Neural progenitor cell (in vitro differentiated cells): Measurements from ENCODE around the gene CNPY4. TPM values are rescaled to one million over a fixed set of nuclear protein-coding genes. Genes with fewer than 3 reads are reported as not detected.

Source experiments
- DNase-seq: peaks from one replicate; pipeline ENCODE4 v3.0.0-alpha.2; 2016; ENCODE audit warnings: low spot score
- H2AFZ ChIP-seq: fragments of 200-600 bp; sonication (generic); replicated peaks from 2 replicates; pipeline ENCODE4 v1.6.1; 2016; ENCODE audit warnings: antibody characterized with exemption
- H3F3A ChIP-seq: fragments of 200-600 bp; sonication (generic); 2 replicates; pipeline ENCODE4 v1.6.1; 2016; ENCODE audit warnings: antibody characterized with exemption, low read depth
- H3K27ac ChIP-seq: fragments of 200-600 bp; sonication (generic); 2 replicates; pipeline ENCODE4 v1.5.1; 2016; ENCODE audit warnings: mild to moderate bottlenecking
- H3K27me3 ChIP-seq: fragments of 200-600 bp; sonication (generic); 2 replicates; pipeline ENCODE4 v1.6.1; 2016; ENCODE audit warnings: mild to moderate bottlenecking, moderate library complexity
- H3K36me3 ChIP-seq: fragments of 200-600 bp; sonication (generic); 2 replicates; pipeline ENCODE4 v1.5.1; 2016
- H3K4me1 ChIP-seq: fragments of 200-600 bp; sonication (generic); 2 replicates; pipeline ENCODE4 v1.6.1; 2016; ENCODE audit warnings: mixed run types
- H3K4me2 ChIP-seq: fragments of 200-600 bp; sonication (generic); 2 replicates; pipeline ENCODE4 v1.6.1; 2016
- H3K4me3 ChIP-seq: fragments of 200-600 bp; sonication (generic); 2 replicates; pipeline ENCODE4 v1.5.1; 2016
- H3K79me2 ChIP-seq: fragments of 200-600 bp; sonication (generic); 2 replicates; pipeline ENCODE4 v1.6.1; 2016; ENCODE audit warnings: low read depth
- H3K9ac ChIP-seq: fragments of 200-600 bp; sonication (generic); 2 replicates; pipeline ENCODE4 v1.6.1; 2016
- H3K9me3 ChIP-seq: fragments of 200-600 bp; sonication (generic); 2 replicates; pipeline ENCODE4 v1.5.1; 2016; ENCODE audit warnings: low read depth
- H4K20me1 ChIP-seq: fragments of 200-600 bp; sonication (generic); 2 replicates; pipeline ENCODE4 v1.6.1; 2016; ENCODE audit warnings: low read depth
- H3K27ac Mint-ChIP-seq: 3 replicates; pipeline ENCODE4 v1.8.0; 2021; ENCODE audit warnings: mixed read lengths
- H3K27me3 Mint-ChIP-seq: 2 replicates; pipeline ENCODE4 v1.8.0; 2022; ENCODE audit warnings: low read depth, mild to moderate bottlenecking, inconsistent platforms, moderate library complexity, mixed read lengths; ENCODE audit not compliant: insufficient read depth
- H3K36me3 Mint-ChIP-seq: 3 replicates; pipeline ENCODE4 v1.8.0; 2021; ENCODE audit warnings: mixed read lengths
- H3K4me1 Mint-ChIP-seq: 3 replicates; pipeline ENCODE4 v1.8.0; 2021; ENCODE audit warnings: mixed read lengths
- H3K4me3 Mint-ChIP-seq: 3 replicates; pipeline ENCODE4 v1.8.0; 2021; ENCODE audit warnings: mild to moderate bottlenecking, moderate library complexity, mixed read lengths
- H3K9me3 Mint-ChIP-seq: 3 replicates; pipeline ENCODE4 v1.8.0; 2020; ENCODE audit warnings: mixed read lengths
- CTCF ChIP-seq: fragments of 200-600 bp; sonication (generic); IDR thresholded peaks from 2 replicates; pipeline ENCODE4 v1.5.1; 2017; ENCODE audit warnings: antibody characterized with exemption, mild to moderate bottlenecking
- EZH2 ChIP-seq: fragments of 200-600 bp; sonication (generic); IDR thresholded peaks from 2 replicates; pipeline ENCODE4 v1.6.1; 2017; ENCODE audit warnings: antibody characterized with exemption, mild to moderate bottlenecking, moderate library complexity
- EZH2phosphoT487 ChIP-seq: fragments of 200-600 bp; sonication (generic); IDR thresholded peaks from 2 replicates; pipeline ENCODE4 v1.6.1; 2017; ENCODE audit warnings: antibody characterized with exemption
- total RNA-seq: library from RNA; depleted of rRNA; stranded (reverse); fragments of >200 nt; gene quantifications from 2 replicates; pipeline ENCODE4 v1.2.3, GENCODE V29; 2015; ENCODE audit warnings: low replicate concordance

Gene CNPY4
- total RNA-seq, 1 donor from 2014 or later: 25.8 TPM

- Mint-ChIP-seq H3K27me3 (peaks cover 31% of the 10 kb centered on the region), H3K36me3 (peaks cover 83% of the 10 kb centered on the region), H3K27ac (no peak overlapping the region), H3K4me3 (no peak overlapping the region), H3K4me1 (no peaks in the 10 kb centered on the region), H3K9me3 (peaks cover 80% of the 10 kb centered on the region)
- H3K4me3 ChIP-seq: no peak overlapping the region
- H3K27ac ChIP-seq: no peak overlapping the region
- H3K9me3 ChIP-seq: peaks cover 59% of the 10 kb centered on the region
- peaks cover 55% of the 10 kb centered on the region for H3F3A ChIP-seq
- no peaks in the 10 kb centered on the region for H3K4me1 ChIP-seq
- TF ChIP-seq CTCF: no peak
- no peak for TF ChIP-seq EZH2
- no peak for TF ChIP-seq EZH2phosphoT487
- no peaks in the 10 kb centered on the region for H4K20me1 ChIP-seq
- no peak overlapping the region for H2AFZ ChIP-seq
- no peak for DNase-seq
- H3K79me2 ChIP-seq: peaks cover 28% of the 10 kb centered on the region
- H3K9ac ChIP-seq: no peak overlapping the region
- no peaks in the 10 kb centered on the region for H3K27me3 ChIP-seq
- no peak overlapping the region for H3K4me2 ChIP-seq
- peaks cover 88% of the 10 kb centered on the region for H3K36me3 ChIP-seq
Measured at GRCh38 chr7:100072462-100072861, 47.0 kb upstream of the CNPY4 start.

GRCh38 chr7:100074841-100075240 lies 44.6 kb upstream of the CNPY4 start:
- Mint-ChIP-seq H3K4me3 (no peak overlapping the region), H3K27me3 (peaks cover 33% of the 10 kb centered on the region), H3K27ac (no peak overlapping the region), H3K4me1 (no peaks in the 10 kb centered on the region), H3K9me3 (peaks cover 82% of the 10 kb centered on the region), H3K36me3 (peaks cover 89% of the 10 kb centered on the region)
- Histone ChIP-seq H2AFZ (no peak overlapping the region), H3K4me2 (no peak overlapping the region), H3K79me2 (peaks cover 52% of the 10 kb centered on the region), H3K27ac (no peak overlapping the region), H3K9ac (no peak overlapping the region), H3F3A (peaks cover 34% of the 10 kb centered on the region), H3K27me3 (no peaks in the 10 kb centered on the region), H4K20me1 (peaks cover 2% of the 10 kb centered on the region), H3K4me3 (no peak overlapping the region), H3K36me3 (peaks cover 88% of the 10 kb centered on the region), H3K4me1 (peaks cover 1% of the 10 kb centered on the region), H3K9me3 (peaks cover 51% of the 10 kb centered on the region)
- TF ChIP-seq EZH2 (no peak), CTCF (no peak), EZH2phosphoT487 (no peak)
- DNase-seq: no peak

GRCh38 chr7:100075418-100075817 lies 44.0 kb upstream of the CNPY4 start:
- Mint-ChIP-seq H3K4me1 (peaks cover 4% of the 10 kb centered on the region), H3K4me3 (no peak overlapping the region), H3K9me3 (peaks cover 81% of the 10 kb centered on the region), H3K36me3 (peaks cover 88% of the 10 kb centered on the region), H3K27me3 (peaks cover 35% of the 10 kb centered on the region), H3K27ac (no peak overlapping the region)
- peaks cover 8% of the 10 kb centered on the region for H4K20me1 ChIP-seq
- DNase-seq: no peak
- no peak overlapping the region for H3K4me3 ChIP-seq
- peaks cover 28% of the 10 kb centered on the region for H3F3A ChIP-seq
- H3K9me3 ChIP-seq: peaks cover 46% of the 10 kb centered on the region
- TF ChIP-seq EZH2: no peak
- TF ChIP-seq EZH2phosphoT487: no peak
- TF ChIP-seq CTCF: no peak
- H3K9ac ChIP-seq: no peak overlapping the region
- H3K79me2 ChIP-seq: peaks cover 58% of the 10 kb centered on the region
- peaks cover 7% of the 10 kb centered on the region for H3K4me1 ChIP-seq
- H3K36me3 ChIP-seq: peaks cover 82% of the 10 kb centered on the region
- no peak overlapping the region for H3K4me2 ChIP-seq
- H2AFZ ChIP-seq: no peak overlapping the region
- H3K27ac ChIP-seq: no peak overlapping the region
- H3K27me3 ChIP-seq: no peaks in the 10 kb centered on the region
